ENCODE data around the gene WIPF3.

Gene WIPF3

DNA sequence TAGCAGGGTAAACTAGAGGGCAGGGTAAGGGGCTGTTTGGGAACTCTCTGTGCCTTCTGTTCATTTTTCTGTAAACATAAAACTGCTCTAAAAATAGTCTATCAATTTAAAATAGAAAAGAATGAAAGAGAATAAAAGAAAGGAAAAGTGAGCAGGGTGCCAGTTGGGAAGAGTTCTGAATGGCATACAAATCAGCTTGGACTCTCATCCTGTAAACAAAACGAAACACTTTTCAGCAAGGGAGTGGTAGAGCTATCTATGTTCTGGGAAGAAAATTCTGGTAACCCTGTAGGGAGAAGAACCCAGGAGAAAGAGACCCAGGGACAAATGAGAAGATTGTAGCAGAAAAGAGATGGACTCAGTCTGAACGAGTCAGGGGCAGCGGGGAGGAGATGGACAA, 158.7 kb downstream of the WIPF3 start:
- no peak overlapping the region for H3K27ac ChIP-seq
- TF ChIP-seq, protein P1, sequence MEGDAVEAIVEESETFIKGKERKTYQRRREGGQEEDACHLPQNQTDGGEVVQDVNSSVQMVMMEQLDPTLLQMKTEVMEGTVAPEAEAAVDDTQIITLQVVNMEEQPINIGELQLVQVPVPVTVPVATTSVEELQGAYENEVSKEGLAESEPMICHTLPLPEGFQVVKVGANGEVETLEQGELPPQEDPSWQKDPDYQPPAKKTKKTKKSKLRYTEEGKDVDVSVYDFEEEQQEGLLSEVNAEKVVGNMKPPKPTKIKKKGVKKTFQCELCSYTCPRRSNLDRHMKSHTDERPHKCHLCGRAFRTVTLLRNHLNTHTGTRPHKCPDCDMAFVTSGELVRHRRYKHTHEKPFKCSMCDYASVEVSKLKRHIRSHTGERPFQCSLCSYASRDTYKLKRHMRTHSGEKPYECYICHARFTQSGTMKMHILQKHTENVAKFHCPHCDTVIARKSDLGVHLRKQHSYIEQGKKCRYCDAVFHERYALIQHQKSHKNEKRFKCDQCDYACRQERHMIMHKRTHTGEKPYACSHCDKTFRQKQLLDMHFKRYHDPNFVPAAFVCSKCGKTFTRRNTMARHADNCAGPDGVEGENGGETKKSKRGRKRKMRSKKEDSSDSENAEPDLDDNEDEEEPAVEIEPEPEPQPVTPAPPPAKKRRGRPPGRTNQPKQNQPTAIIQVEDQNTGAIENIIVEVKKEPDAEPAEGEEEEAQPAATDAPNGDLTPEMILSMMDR (conservative IDR thresholded peaks at IDR 0.05; ENCODE audit: low read depth): no peak
- POLR2A ChIA-PET (ENCODE audit: low non-redundant PET): no interaction called here
- CTCF ChIA-PET: no interaction called here
- DNase-seq (ENCODE audit: low spot score): no peak
